Stimulated activated naive CD4-positive, alpha-beta T cell treated with Interleukin-2 at 50 U/mL for 16 hours (primary cell): ENCODE results near the gene LIMS2.
A peak's percentile ranks its signal among the peaks of the same experiment; 100 is the strongest.

ENCODE experiments used
- DNase-seq: peaks from one replicate; lab custom pipeline; 2025; lab: John Stamatoyannopoulos, UW

LIMS2 gene

GRCh38 chr2:127658641-127659407 lies 16.5 kb downstream of the LIMS2 start:
- no peak for DNase-seq

GRCh38 chr2:127658146-127658545 lies 17.2 kb downstream of the LIMS2 start:
- no peak for DNase-seq

- DNase-seq: no peak
Measured at GRCh38 chr2:127657232-127657595, 18.1 kb downstream of the LIMS2 start.

GRCh38 chr2:127656569-127657231 lies 18.6 kb downstream of the LIMS2 start:
- no peak for DNase-seq

GRCh38 chr2:127655209-127656073 lies 19.9 kb downstream of the LIMS2 start:
- no peak for DNase-seq

GRCh38 chr2:127654838-127655175 lies 20.5 kb downstream of the LIMS2 start:
- DNase-seq: no peak

GRCh38 chr2:127654084-127654837 lies 21.1 kb downstream of the LIMS2 start:
- no peak for DNase-seq

GRCh38 chr2:127653421-127654083 lies 21.8 kb downstream of the LIMS2 start:
- no peak for DNase-seq

- no peak for DNase-seq
Measured at GRCh38 chr2:127652786-127653357, 22.5 kb downstream of the LIMS2 start.

- DNase-seq: no peak
Measured at GRCh38 chr2:127651971-127652550, 23.3 kb downstream of the LIMS2 start.

GRCh38 chr2:127651381-127651809 lies 23.9 kb downstream of the LIMS2 start:
- no peak for DNase-seq

GRCh38 chr2:127650785-127651380 lies 24.4 kb downstream of the LIMS2 start:
- DNase-seq: no peak

GRCh38 chr2:127650041-127650784 lies 25.1 kb downstream of the LIMS2 start:
- DNase-seq: no peak

GRCh38 chr2:127649684-127650040 lies 25.7 kb downstream of the LIMS2 start:
- peak; percentile 80 for DNase-seq

- no peak for DNase-seq
Measured at GRCh38 chr2:127649100-127649611, 26.2 kb downstream of the LIMS2 start.

GRCh38 chr2:127648321-127648720 lies 27.0 kb downstream of the LIMS2 start:
- no peak for DNase-seq

- no peak for DNase-seq
Measured at GRCh38 chr2:127647242-127648190, 27.8 kb downstream of the LIMS2 start.

- no peak for DNase-seq
Measured at GRCh38 chr2:127646487-127647241, 28.7 kb downstream of the LIMS2 start.
